ENCODE measurements around the gene HS6ST1. TPM values are rescaled to one million over a fixed set of nuclear protein-coding genes. Genes with fewer than 3 reads are reported as not detected.

Gene HS6ST1
- total and polyA plus RNA-seq, 2 donors (not counting 1 experiment from before 2014, with no cell fraction given): 7.8 to 22.7 TPM

DNA sequence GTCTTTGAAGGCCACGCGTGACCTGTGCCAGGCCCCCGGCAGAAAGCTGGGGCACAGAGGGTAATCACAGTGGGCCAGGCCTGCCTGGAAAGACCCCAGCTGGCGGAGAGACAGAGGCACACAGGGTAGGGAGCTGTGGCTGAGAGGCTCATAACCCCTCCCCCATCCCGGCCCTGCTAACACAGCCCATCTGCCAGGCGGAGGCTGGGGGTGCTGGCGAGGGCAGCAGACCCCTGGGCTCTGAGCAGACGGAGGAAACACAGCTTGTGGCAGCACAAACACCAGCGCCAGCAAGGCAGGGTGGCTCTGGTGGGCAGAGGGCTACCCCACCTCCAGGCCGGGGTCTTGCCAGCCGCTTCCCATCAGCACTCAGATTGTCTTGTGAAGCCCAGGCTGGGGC, 19.0 kb downstream of the HS6ST1 start:
- ChIA-PET CTCF (interaction anchor here (0.6 kb wide), 1 partner anchor 310 kb away, joined by 4 read pairs; no protein-coding TSS in a partner anchor), POLR2A (interaction anchor here (0.6 kb wide), 1 partner anchor 485 kb away, joined by 6 read pairs; no protein-coding TSS in a partner anchor)
- H3K9me3 Mint-ChIP-seq (ENCODE audit: insufficient read depth): peaks cover 4% of the 10 kb centered on the region
- no peaks in the 10 kb centered on the region for H3K27me3 ChIP-seq (replicated peaks in 1 of 4; ENCODE audit: control extremely low read depth in 1 of 4, control insufficient read depth in 3 of 4, insufficient read depth in 4 of 4, low read length in 3 of 4)
- no peaks in the 10 kb centered on the region for H3K4me1 ChIP-seq (ENCODE audit: control insufficient read depth in 2 of 2, insufficient read depth in 2 of 2, low read length in 2 of 2)
- peaks cover 30% of the 10 kb centered on the region for H3K4me1 Mint-ChIP-seq
- H3K27me3 Mint-ChIP-seq: no peaks in the 10 kb centered on the region
- peaks cover 89% of the 10 kb centered on the region for H4K20me1 ChIP-seq (ENCODE audit: control insufficient read depth, insufficient read depth, low read length, poor library complexity, severe bottlenecking)
- H3K4me2 ChIP-seq (replicated peaks; ENCODE audit: low read depth, low read length, poor library complexity, severe bottlenecking): no peak overlapping the region
- no peak overlapping the region for H3K4me3 Mint-ChIP-seq
- no peak for DNase-seq
- intact Hi-C loops (cut with micrococcal nuclease): no loop called here
- H3K4me3 ChIP-seq (ENCODE audit: control extremely low read depth in 1 of 5, extremely low read depth in 1 of 5, insufficient read depth in 1 of 5, low read depth in 2 of 5, low read length in 4 of 5): no peak overlapping the region
- H3K27ac ChIP-seq (ENCODE audit: low read length in 2 of 2): no peak overlapping the region
- H3K9me3 ChIP-seq (ENCODE audit: control extremely low read depth in 1 of 3, control insufficient read depth in 2 of 3, insufficient read depth in 1 of 3, low read length in 2 of 3): peaks cover 0 to 7% (median 0%) of the 10 kb centered on the region in 3 donors
- no peak overlapping the region for H2AFZ ChIP-seq (ENCODE audit: insufficient read depth, low read depth, low read length, poor library complexity, severe bottlenecking)
- peaks cover 69% of the 10 kb centered on the region for H3K79me2 ChIP-seq (ENCODE audit: control insufficient read depth, insufficient read depth, low read length)
- 97% methylated on average over 10 of the region's 11 CpGs for WGBS (ENCODE audit: insufficient coverage)
- H3K9ac ChIP-seq (ENCODE audit: low read length): no peak overlapping the region
- ATAC-seq (ENCODE audit: low read depth): no peak
- H3K36me3 ChIP-seq (replicated peaks in 1 of 2; ENCODE audit: control extremely low read depth in 1 of 2, control insufficient read depth in 1 of 2, extremely low read depth in 1 of 2, insufficient read depth in 2 of 2, low read length in 1 of 2): peaks cover 0 to 5% of the 10 kb centered on the region in 2 experiments
- TF ChIP-seq, protein P1, sequence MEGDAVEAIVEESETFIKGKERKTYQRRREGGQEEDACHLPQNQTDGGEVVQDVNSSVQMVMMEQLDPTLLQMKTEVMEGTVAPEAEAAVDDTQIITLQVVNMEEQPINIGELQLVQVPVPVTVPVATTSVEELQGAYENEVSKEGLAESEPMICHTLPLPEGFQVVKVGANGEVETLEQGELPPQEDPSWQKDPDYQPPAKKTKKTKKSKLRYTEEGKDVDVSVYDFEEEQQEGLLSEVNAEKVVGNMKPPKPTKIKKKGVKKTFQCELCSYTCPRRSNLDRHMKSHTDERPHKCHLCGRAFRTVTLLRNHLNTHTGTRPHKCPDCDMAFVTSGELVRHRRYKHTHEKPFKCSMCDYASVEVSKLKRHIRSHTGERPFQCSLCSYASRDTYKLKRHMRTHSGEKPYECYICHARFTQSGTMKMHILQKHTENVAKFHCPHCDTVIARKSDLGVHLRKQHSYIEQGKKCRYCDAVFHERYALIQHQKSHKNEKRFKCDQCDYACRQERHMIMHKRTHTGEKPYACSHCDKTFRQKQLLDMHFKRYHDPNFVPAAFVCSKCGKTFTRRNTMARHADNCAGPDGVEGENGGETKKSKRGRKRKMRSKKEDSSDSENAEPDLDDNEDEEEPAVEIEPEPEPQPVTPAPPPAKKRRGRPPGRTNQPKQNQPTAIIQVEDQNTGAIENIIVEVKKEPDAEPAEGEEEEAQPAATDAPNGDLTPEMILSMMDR (IDR thresholded peaks at IDR 0.05): no peak
- no peak overlapping the region for H3K27ac Mint-ChIP-seq

DNA sequence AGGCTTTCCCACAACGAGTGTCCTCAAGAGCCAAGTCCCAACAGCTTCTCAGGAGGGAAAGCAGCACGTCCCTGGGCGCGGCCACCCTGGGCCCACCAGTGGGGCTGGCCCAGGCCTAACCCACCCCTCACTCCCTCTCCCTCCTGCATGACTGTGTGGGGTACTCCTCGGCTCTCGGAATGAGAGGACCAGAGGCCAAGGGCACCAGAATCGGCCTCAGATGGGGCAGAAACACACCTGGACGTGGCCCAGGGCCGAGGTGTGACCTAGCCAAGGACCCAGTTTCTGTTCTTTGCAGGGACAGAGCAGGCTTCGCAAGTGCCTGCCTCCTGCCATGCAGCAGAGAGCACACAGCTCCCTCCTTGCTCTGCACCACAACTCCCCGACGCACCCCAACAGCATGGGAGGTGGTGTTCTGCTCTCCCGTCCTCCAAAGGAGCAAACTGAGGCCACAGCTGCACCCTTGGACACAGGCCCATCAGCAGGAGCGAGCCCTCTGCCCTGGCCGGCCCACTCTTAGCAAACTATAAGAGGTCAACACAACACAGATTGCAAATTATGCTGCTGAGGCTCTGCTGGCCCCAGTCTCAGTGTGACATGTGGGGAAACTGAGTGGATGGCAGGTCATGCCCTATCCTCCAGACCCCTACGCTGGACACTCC, 19.7 kb downstream of the HS6ST1 start:
- H3K9ac ChIP-seq (ENCODE audit: low read length): no peak overlapping the region
- no peaks in the 10 kb centered on the region for H3K4me1 ChIP-seq (ENCODE audit: control insufficient read depth in 2 of 2, insufficient read depth in 2 of 2, low read length in 2 of 2)
- Mint-ChIP-seq H3K27ac (no peak overlapping the region), H3K4me3 (no peak overlapping the region), H3K27me3 (no peaks in the 10 kb centered on the region), H3K4me1 (peaks cover 30% of the 10 kb centered on the region), H3K9me3 (ENCODE audit: insufficient read depth) (peaks cover 4% of the 10 kb centered on the region)
- TF ChIP-seq EZH2 (IDR thresholded peaks at IDR 0.05; ENCODE audit: borderline replicate concordance, insufficient read depth, low read depth, low read length, poor library complexity, severe bottlenecking): no peak
- TF ChIP-seq, protein P1 (IDR thresholded peaks at IDR 0.05): no peak
- DNase-seq (no peak), ATAC-seq (ENCODE audit: low read depth) (no peak)
- intact Hi-C loops (cut with micrococcal nuclease): no loop called here
- 97% methylated on average over 14 of the region's 16 CpGs for WGBS (ENCODE audit: insufficient coverage)
- peaks cover 0 to 7% (median 0%) of the 10 kb centered on the region in 3 donors for H3K9me3 ChIP-seq (ENCODE audit: control extremely low read depth in 1 of 3, control insufficient read depth in 2 of 3, insufficient read depth in 1 of 3, low read length in 2 of 3)
- peaks cover 69% of the 10 kb centered on the region for H3K79me2 ChIP-seq (ENCODE audit: control insufficient read depth, insufficient read depth, low read length)
- peaks cover 0 to 5% of the 10 kb centered on the region in 2 experiments for H3K36me3 ChIP-seq (replicated peaks in 1 of 2; ENCODE audit: control extremely low read depth in 1 of 2, control insufficient read depth in 1 of 2, extremely low read depth in 1 of 2, insufficient read depth in 2 of 2, low read length in 1 of 2)
- CTCF ChIA-PET: no interaction called here
- H4K20me1 ChIP-seq (ENCODE audit: control insufficient read depth, insufficient read depth, low read length, poor library complexity, severe bottlenecking): peaks cover 89% of the 10 kb centered on the region
- no peaks in the 10 kb centered on the region for H3K27me3 ChIP-seq (replicated peaks in 1 of 4; ENCODE audit: control extremely low read depth in 1 of 4, control insufficient read depth in 3 of 4, insufficient read depth in 4 of 4, low read length in 3 of 4)
- no peak overlapping the region for H2AFZ ChIP-seq (ENCODE audit: insufficient read depth, low read depth, low read length, poor library complexity, severe bottlenecking)
- POLR2A ChIA-PET: no interaction called here
- no peak overlapping the region for H3K4me2 ChIP-seq (replicated peaks; ENCODE audit: low read depth, low read length, poor library complexity, severe bottlenecking)
- no peak overlapping the region for H3K27ac ChIP-seq (ENCODE audit: low read length in 2 of 2)
- no peak overlapping the region for H3K4me3 ChIP-seq (ENCODE audit: control extremely low read depth in 1 of 5, extremely low read depth in 1 of 5, insufficient read depth in 1 of 5, low read depth in 2 of 5, low read length in 4 of 5)

Data from B cell (primary cell).